LNCAP (cell line): ENCODE measurements around the gene ATP6AP1.

ENCODE experiments used
- TF ChIP-seq, protein P1 (sequence below): fragments of 450-650 bp; IDR thresholded peaks from 2 replicates; pipeline ENCODE4 v1.5.1; 2017; ENCODE audit warnings: mild to moderate bottlenecking

ATP6AP1 gene

DNA sequence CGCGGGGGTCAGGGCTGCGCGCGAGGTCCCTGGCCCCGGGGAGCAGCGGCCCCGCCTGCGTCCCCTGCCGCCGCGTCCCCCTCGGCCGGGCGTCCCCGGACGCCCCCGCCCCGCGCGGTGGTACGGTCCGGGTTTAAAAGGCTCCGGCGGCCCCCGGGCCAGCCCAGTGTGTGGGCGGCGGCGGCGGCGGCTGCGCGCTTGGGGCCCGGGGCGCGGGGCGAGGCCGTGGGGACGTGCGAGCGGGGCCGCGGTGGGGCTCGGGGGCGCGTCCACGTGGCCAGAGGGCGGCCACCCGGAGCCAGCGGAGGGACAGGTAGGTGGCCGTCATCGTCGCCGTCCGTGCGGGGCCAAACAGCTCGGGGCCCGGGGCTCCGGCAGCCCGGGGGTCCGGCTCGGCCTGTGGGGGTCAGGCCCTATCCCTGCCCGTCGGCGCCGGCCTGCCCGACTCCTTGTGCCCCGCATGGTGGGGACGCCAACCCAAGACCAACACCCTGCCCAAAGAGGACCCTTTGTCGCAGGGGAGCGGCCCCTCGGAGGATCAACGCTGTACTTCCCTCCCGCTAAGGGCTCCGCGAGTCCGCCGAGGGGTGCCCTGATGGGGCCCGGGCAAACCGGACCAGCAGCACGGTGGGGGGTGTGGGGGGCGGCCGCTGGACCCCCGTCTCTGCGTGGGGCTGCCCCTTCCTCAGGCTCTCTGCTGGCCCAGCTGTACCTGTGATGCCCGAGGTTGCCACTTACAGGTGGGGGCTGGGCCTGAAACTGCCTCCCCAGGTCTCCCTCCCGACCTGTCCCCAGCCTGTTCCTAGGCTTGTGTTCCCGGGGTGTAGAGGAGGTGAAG, 29.9 kb downstream of the ATP6AP1 start, which contains the start of gene PLXNA3:
TSS of gene PLXNA3 (plus strand) at position 166 of the 838 bp plus-strand sequence. CDS start 1,903 bp downstream, outside the sequence.
- TF ChIP-seq, protein P1, sequence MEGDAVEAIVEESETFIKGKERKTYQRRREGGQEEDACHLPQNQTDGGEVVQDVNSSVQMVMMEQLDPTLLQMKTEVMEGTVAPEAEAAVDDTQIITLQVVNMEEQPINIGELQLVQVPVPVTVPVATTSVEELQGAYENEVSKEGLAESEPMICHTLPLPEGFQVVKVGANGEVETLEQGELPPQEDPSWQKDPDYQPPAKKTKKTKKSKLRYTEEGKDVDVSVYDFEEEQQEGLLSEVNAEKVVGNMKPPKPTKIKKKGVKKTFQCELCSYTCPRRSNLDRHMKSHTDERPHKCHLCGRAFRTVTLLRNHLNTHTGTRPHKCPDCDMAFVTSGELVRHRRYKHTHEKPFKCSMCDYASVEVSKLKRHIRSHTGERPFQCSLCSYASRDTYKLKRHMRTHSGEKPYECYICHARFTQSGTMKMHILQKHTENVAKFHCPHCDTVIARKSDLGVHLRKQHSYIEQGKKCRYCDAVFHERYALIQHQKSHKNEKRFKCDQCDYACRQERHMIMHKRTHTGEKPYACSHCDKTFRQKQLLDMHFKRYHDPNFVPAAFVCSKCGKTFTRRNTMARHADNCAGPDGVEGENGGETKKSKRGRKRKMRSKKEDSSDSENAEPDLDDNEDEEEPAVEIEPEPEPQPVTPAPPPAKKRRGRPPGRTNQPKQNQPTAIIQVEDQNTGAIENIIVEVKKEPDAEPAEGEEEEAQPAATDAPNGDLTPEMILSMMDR, result no peak

DNA sequence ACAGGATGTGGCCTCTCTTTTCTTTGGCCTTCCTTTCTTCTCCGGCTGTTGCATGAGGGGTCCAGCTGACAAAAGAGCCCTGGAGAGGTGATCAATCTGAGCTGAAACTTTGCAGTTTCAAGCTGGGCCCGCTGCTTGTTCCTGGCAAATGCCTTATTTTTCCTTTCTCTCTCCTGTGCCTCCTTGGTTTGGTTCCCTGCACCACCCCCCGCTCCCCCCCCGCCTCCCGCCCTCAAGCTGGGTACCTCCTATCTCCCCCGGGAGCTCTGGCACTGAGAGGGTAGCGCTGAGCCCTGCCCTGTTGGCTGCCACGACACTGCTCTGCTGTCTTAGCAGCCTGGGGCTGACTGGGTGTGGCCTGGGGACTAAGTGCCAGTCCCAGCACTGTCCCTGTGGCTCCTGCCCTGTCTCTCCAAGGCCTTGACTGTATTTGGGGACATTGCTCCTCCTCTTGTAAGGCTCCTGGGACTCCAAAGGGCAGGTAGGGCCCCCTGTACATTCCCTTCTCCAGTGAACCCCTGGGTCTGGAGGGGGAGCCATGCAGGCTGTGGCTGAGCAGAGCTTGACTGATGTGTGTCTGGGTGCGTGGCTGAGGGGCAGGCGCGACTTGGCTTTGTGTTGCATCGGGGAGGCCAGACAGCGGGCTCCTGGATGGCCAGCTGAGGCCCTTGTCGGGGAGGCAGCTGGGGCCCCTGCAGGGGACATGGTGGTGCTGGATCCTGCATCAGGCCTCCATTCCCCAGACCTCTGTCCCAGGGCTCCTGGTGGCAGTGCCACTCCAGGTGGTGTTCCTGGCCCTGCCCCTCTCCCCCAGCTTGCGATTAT, 30.7 kb downstream of the ATP6AP1 start:
- TF ChIP-seq, protein P1, result no peak

DNA sequence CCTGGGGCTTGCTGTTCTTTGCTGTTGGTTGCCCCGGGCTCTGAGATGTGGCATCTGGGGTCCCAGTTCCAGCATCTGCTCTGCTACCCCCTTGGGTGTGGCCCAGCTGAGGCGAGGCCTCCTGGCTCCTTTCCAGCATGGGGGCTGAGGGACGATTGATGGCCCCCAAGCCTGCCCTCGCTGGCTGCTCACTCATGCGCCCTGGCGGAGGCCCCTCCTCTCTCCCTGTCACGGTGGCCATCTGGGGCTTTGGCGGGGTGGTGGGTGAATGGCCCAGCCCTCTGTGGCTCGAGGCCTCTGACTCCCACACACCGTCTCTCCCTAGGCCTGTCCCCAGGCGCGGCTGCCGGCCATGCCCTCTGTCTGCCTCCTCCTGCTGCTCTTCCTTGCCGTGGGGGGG, 31.4 kb downstream of the ATP6AP1 start:
- TF ChIP-seq, protein P1, result no peak

DNA sequence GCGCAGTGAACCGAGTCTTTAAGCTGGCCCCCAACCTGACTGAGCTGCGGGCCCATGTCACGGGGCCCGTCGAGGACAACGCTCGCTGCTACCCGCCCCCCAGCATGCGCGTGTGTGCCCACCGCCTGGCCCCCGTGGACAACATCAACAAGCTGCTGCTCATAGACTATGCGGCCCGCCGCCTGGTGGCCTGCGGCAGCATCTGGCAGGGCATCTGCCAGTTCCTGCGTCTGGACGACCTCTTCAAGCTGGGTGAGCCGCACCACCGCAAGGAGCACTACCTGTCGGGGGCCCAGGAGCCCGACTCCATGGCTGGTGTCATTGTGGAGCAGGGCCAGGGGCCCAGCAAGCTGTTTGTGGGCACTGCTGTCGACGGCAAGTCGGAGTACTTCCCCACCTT, 31.8 kb downstream of the ATP6AP1 start:
- TF ChIP-seq, protein P1, result no peak

DNA sequence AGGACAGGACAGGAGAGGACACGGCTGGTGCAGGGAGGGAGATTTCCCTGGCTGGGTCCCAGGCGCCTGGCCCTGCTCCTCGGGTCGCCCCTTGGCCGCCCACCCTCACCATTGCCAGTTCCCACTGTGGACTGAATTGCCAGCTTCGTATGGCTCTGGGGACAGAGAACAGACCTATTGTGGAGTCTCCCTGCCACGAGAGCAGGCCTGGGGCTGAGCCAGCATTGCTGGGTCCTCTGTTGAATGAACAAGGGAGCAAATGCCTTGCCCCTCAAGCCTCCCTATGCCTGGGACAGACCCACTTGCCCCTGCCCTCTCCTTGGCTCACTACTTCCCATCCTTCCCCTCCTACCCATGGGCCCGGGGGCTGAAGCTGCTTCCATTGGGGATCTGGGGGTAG, 33.9 kb downstream of the ATP6AP1 start:
- TF ChIP-seq, protein P1, result no peak

DNA sequence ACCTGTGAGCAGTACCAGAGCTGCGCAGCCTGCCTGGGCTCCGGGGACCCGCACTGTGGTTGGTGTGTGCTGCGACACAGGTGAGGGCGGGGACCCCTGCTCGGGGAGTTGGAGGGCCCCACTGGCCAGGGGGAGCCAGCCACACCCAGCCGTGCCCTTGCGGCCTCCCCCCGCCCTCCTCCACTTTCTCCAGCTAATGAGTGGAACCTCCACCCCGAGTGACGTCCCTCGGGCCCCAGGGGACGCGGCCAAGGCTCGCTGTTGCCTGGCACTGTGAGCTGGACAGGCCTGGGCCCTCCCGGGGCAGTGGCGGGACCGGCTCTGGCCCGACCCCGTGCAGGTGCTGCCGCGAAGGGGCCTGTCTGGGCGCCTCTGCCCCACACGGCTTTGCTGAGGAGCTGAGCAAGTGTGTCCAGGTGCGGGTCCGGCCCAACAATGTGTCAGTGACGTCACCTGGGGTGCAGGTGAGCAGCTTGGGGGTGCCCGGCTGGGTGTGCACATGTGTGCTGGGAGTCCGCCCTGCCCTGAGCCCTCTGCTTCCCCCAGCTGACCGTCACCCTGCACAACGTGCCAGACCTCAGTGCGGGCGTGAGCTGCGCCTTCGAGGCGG, 35.2 kb downstream of the ATP6AP1 start:
- TF ChIP-seq, protein P1, result no peak

DNA sequence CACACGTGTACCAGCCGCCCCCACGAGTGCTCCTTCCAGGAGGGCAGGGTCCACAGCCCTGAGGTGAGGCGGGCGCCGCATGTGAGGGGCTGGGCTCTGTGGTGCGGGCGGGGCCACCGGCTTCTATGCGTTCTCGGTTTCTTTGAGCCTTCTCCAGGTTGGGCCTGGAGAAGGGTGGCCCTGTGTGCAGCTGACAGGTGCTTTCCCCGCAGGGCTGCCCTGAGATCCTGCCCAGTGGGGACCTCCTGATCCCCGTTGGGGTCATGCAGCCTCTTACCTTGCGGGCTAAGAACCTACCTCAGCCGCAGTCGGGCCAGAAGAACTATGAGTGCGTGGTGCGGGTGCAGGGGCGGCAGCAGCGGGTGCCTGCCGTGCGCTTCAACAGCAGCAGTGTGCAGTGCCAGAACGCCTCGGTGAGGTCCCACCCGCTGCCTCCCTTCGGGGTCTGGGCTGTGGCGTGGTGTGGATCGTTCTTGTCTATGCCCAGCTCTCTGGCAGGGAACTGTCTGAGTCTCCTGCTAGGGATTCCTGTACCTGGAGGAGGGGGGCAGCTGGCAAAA, 36.4 kb downstream of the ATP6AP1 start:
- TF ChIP-seq, protein P1, result no peak
